IMR-90 (cell line): ENCODE data around the gene TTLL12. TPM values are rescaled to one million over a fixed set of nuclear protein-coding genes. Genes with fewer than 3 reads are reported as not detected.

Experiments used
- ATAC-seq: fragments of 200-7000 bp; cut with Tn5 transposase; 2 replicates; pipeline ENCODE4 v1.9.1; 2020; ENCODE audit warnings: low read depth, mild to moderate bottlenecking, moderate library complexity
- BruUV-seq: library from RNA; stranded (reverse); fragments of 400-500 nt; replicated peaks from 2 replicates; lab custom pipeline; 2021; lab: Mats Ljungman, UMichigan
- CTCF ChIA-PET: fragments of 300-600 bp; formaldehyde crosslinking; extraction: SDS; loops from one replicate; lab custom pipeline; 2021; ENCODE audit warnings: antibody characterized with exemption; lab: Yijun Ruan, JAX
- POLR2A ChIA-PET: fragments of 300-600 bp; sonication (Branson Sonifier 250); formaldehyde crosslinking; loops from one replicate; lab custom pipeline; 2022; ENCODE audit warnings: antibody characterized with exemption; ENCODE audit not compliant: unreplicated experiment; lab: Charles Lee
- DNase-seq: peaks from one replicate; pipeline ENCODE4 v3.0.0; 2013
- H2AFZ ChIP-seq: replicated peaks from 2 replicates; pipeline ENCODE3; 2013; ENCODE audit warnings: low read length, mild to moderate bottlenecking; ENCODE audit not compliant: poor library complexity
- H2AK5ac ChIP-seq: 2 replicates; pipeline ENCODE4 v1.6.1; 2013; ENCODE audit warnings: low read depth, low read length, inconsistent platforms
- H2AK9ac ChIP-seq: replicated peaks from 2 replicates; pipeline ENCODE3; 2013; ENCODE audit warnings: mild to moderate bottlenecking, low read depth, low read length, moderate library complexity; ENCODE audit not compliant: poor library complexity
- H2BK120ac ChIP-seq: 2 replicates; pipeline ENCODE4 v1.6.1; 2013; ENCODE audit warnings: low read depth, low read length, inconsistent platforms
- H2BK15ac ChIP-seq: 3 replicates; pipeline ENCODE4 v1.6.1; 2013; ENCODE audit warnings: low read depth, low read length, inconsistent platforms
- H2BK20ac ChIP-seq: 2 replicates; pipeline ENCODE4 v1.6.1; 2013; ENCODE audit warnings: low read depth, mild to moderate bottlenecking, inconsistent platforms, low read length, moderate library complexity
- H2BK5ac ChIP-seq: 2 replicates; pipeline ENCODE4 v1.6.1; 2013; ENCODE audit warnings: mild to moderate bottlenecking, low read depth, low read length, inconsistent platforms; ENCODE audit not compliant: poor library complexity, severe bottlenecking
- H3K14ac ChIP-seq: replicated peaks from 2 replicates; pipeline ENCODE4 v1.6.1; 2013; ENCODE audit warnings: low read depth, low read length, inconsistent platforms
- H3K18ac ChIP-seq: 2 replicates; pipeline ENCODE4 v1.6.1; 2013; ENCODE audit warnings: low read depth, low read length, control low read depth
- H3K23ac ChIP-seq: 2 replicates; pipeline ENCODE4 v1.6.1; 2013; ENCODE audit warnings: low read depth, low read length, inconsistent platforms
- H3K27ac ChIP-seq: 2 replicates; pipeline ENCODE4 v1.5.1; 2013; ENCODE audit warnings: mild to moderate bottlenecking, control low read depth, low read length; ENCODE audit not compliant: insufficient read depth
- H3K27me3 ChIP-seq: 2 replicates; pipeline ENCODE4 v1.6.1; 2013; ENCODE audit warnings: low read length; ENCODE audit not compliant: control insufficient read depth, insufficient read depth
- H3K36me3 ChIP-seq: 2 replicates; pipeline ENCODE4 v1.6.1; 2013; ENCODE audit warnings: low read length, mixed read lengths; ENCODE audit not compliant: control insufficient read depth, insufficient read depth
- H3K4ac ChIP-seq: 2 replicates; pipeline ENCODE4 v1.6.1; 2013; ENCODE audit warnings: low read depth, low read length, inconsistent platforms
- H3K4me1 ChIP-seq: 2 replicates; pipeline ENCODE4 v1.6.1; 2013; ENCODE audit warnings: low read length, mixed read lengths; ENCODE audit not compliant: control insufficient read depth, insufficient read depth
- H3K4me2 ChIP-seq: 2 replicates; pipeline ENCODE4 v1.6.1; 2013; ENCODE audit warnings: low read depth, mild to moderate bottlenecking, control low read depth, low read length, moderate library complexity
- H3K4me3 ChIP-seq: 2 replicates; pipeline ENCODE4 v1.5.1; 2013; ENCODE audit warnings: low read depth, mild to moderate bottlenecking, control low read depth, low read length, moderate library complexity; ENCODE audit not compliant: insufficient read depth
- H3K56ac ChIP-seq: 2 replicates; pipeline ENCODE4 v1.6.1; 2013; ENCODE audit warnings: low read length, inconsistent platforms; ENCODE audit not compliant: insufficient read depth; ENCODE audit errors: extremely low read depth
- H3K79me1 ChIP-seq, 2 experiments: 2 replicates each; pipeline ENCODE4 v1.6.1; 2013; ENCODE audit warnings: low read length in 2 of 2, inconsistent platforms in 1 of 2, low read depth in 1 of 2
- H3K9ac ChIP-seq: 2 replicates; pipeline ENCODE4 v1.6.1; 2013; ENCODE audit warnings: low read depth, low read length, control low read depth
- H3K9me1 ChIP-seq: 2 replicates; pipeline ENCODE4 v1.6.1; 2013; ENCODE audit warnings: low read length, inconsistent platforms; ENCODE audit not compliant: insufficient read depth
- H3K9me3 ChIP-seq: 2 replicates; pipeline ENCODE4 v1.6.1; 2013; ENCODE audit warnings: low read length; ENCODE audit not compliant: control insufficient read depth, insufficient read depth
- H4K20me1 ChIP-seq: 2 replicates; pipeline ENCODE4 v1.6.1; 2013; ENCODE audit warnings: low read length, inconsistent platforms; ENCODE audit not compliant: insufficient read depth
- H4K5ac ChIP-seq: 2 replicates; pipeline ENCODE4 v1.6.1; 2013; ENCODE audit warnings: mild to moderate bottlenecking, low read depth, low read length, control low read depth
- H4K8ac ChIP-seq, 2 experiments: 2 replicates each; pipeline ENCODE4 v1.6.1; 2013; ENCODE audit warnings: low read depth in 2 of 2, low read length in 2 of 2, control low read depth in 1 of 2, inconsistent platforms in 1 of 2
- H4K91ac ChIP-seq: 2 replicates; pipeline ENCODE4 v1.6.1; 2013; ENCODE audit warnings: low read depth, low read length, inconsistent platforms; ENCODE audit not compliant: insufficient read depth
- BHLHE40 ChIP-seq: fragments of 150-350 bp; IDR thresholded peaks from 2 replicates; pipeline ENCODE4 v1.6.1; 2016; ENCODE audit warnings: mild to moderate bottlenecking, low read depth, low read length
- CEBPB ChIP-seq: IDR thresholded peaks from 2 replicates; pipeline ENCODE4 v1.6.1; 2012; ENCODE audit warnings: low read depth, low read length, improper control_type of control experiment
- CHD1 ChIP-seq: IDR thresholded peaks from 2 replicates; pipeline ENCODE4 v1.6.1; 2012; ENCODE audit warnings: low read depth, low read length, improper control_type of control experiment
- FOS ChIP-seq: fragments of 150-350 bp; IDR thresholded peaks from 2 replicates; pipeline ENCODE4 v1.6.1; 2016; ENCODE audit warnings: low read depth, low read length
- MAFK ChIP-seq: IDR thresholded peaks from 2 replicates; pipeline ENCODE4 v1.6.1; 2012; ENCODE audit warnings: low read depth, low read length, improper control_type of control experiment
- MAZ ChIP-seq: IDR thresholded peaks from 2 replicates; pipeline ENCODE4 v1.6.1; 2012; ENCODE audit warnings: low read depth, mild to moderate bottlenecking, low read length, improper control_type of control experiment, moderate library complexity, borderline replicate concordance
- NFE2L2 ChIP-seq: fragments of 150-350 bp; IDR thresholded peaks from 2 replicates; pipeline ENCODE4 v1.6.1; 2016; ENCODE audit warnings: low read depth, mild to moderate bottlenecking, low read length
- POLR2A ChIP-seq: IDR thresholded peaks from 2 replicates; pipeline ENCODE4 v1.6.1; 2012; ENCODE audit warnings: mild to moderate bottlenecking, low read depth, low read length
- RFX5 ChIP-seq: IDR thresholded peaks from 2 replicates; pipeline ENCODE4 v1.8.0; 2012; ENCODE audit warnings: low read depth, mild to moderate bottlenecking, low read length, moderate library complexity
- USF2 ChIP-seq: fragments of 150-350 bp; IDR thresholded peaks from 2 replicates; pipeline ENCODE4 v1.6.1; 2017; ENCODE audit warnings: mild to moderate bottlenecking, antibody characterized with exemption, low read length, low read depth
- WGBS, 2 experiments: methylation state at CpG; one replicate each; pipeline versions ENCODE4 v1.1.5 to v1.1.7; 2013; ENCODE audit warnings: missing lambda C conversion rate in 2 of 2; ENCODE audit not compliant: insufficient read length in 1 of 2; ENCODE audit errors: extremely low coverage in 2 of 2; 5-methylcytosine and 5-hydroxymethylcytosine counted together
- dilution Hi-C: fragments of 300-500 bp; cut with HindIII; formaldehyde crosslinking; loops from one replicate; pipeline ENCODE4 v1.14.3; 2018; ENCODE audit warnings: low sequenced_read_pairs; ENCODE audit not compliant: unreplicated experiment
- in situ Hi-C: fragments of 300-500 bp; cut with MboI; formaldehyde crosslinking; loops from 3 replicates; pipeline ENCODE4 v1.14.3; 2019; ENCODE audit warnings: low sequenced_read_pairs, inconsistent platforms, mixed read lengths
- intact Hi-C: fragments of 100-400 bp; cut with micrococcal nuclease; formaldehyde crosslinking; loops from 2 replicates; pipeline ENCODE4 v1.10.0; 2022
- polyA plus RNA-seq, 3 experiments: library from polyadenylated mRNA; depleted of rRNA; stranded (reverse); fragments of >200 nt; gene quantifications; 2 replicates each; pipeline ENCODE4 v1.2.3, GENCODE V29; 2012; ENCODE audit warnings: low replicate concordance in 1 of 3
- total RNA-seq: library from RNA; depleted of rRNA; stranded (reverse); fragments of >200 nt; gene quantifications from 2 replicates; pipeline ENCODE4 v1.2.3, GENCODE V29; 2012

Gene TTLL12
- total and polyA plus RNA-seq, 2 of the 4 experiments (the other 2 are of a cell fraction) = 20.9 to 30.1 TPM

- ChIA-PET POLR2A (no interaction called here), CTCF (no interaction called here)
- Histone ChIP-seq H3K14ac (no peak overlapping the region), H3K4ac (no peak overlapping the region), H3K9ac (no peak overlapping the region), H3K36me3 (peaks cover 30% of the 10 kb centered on the region), H4K8ac (no peak overlapping the region), H2AFZ (no peak overlapping the region), H2BK15ac (no peak overlapping the region), H3K9me1 (peaks cover 4% of the 10 kb centered on the region), H3K27me3 (no peaks in the 10 kb centered on the region), H3K23ac (no peak overlapping the region), H4K91ac (no peak overlapping the region), H3K18ac (no peak overlapping the region), H3K4me1 (no peaks in the 10 kb centered on the region), H4K20me1 (peaks cover 28% of the 10 kb centered on the region), H3K27ac (no peak overlapping the region), H2BK20ac (no peak overlapping the region), H2BK120ac (no peak overlapping the region), H3K56ac (no peak overlapping the region), H2AK5ac (no peak overlapping the region), H2BK5ac (no peak overlapping the region), H2AK9ac (no peak overlapping the region), H3K4me3 (no peak overlapping the region), H3K4me2 (no peak overlapping the region), H3K9me3 (no peaks in the 10 kb centered on the region), H3K79me1 (peaks cover 12 to 28% of the 10 kb centered on the region in 2 experiments; a peak in 3 of 4 replicates), H4K5ac (no peak overlapping the region)
- no peak for DNase-seq
- intact Hi-C loops (no loop called here), dilution Hi-C loops (no loop called here), in situ Hi-C loops (no loop called here)
- ATAC-seq = no peak
- WGBS, 2 experiments = 95% methylated on average over 15 of the region's 24 CpGs; no CpG with 5 or more reads in 1 of the 2 experiments
- no TSS peak for BruUV-seq
- no peak for TF ChIP-seq CHD1
- no peak for TF ChIP-seq CEBPB
- no peak for TF ChIP-seq MAFK
- TF ChIP-seq POLR2A = no peak
- TF ChIP-seq USF2 = no peak
- TF ChIP-seq MAZ = no peak
- no peak for TF ChIP-seq RFX5
- TF ChIP-seq NFE2L2 = no peak
- no peak for TF ChIP-seq BHLHE40
- no peak for TF ChIP-seq FOS
Measured at GRCh38 chr22:43162412-43163150, 24.4 kb downstream of the TTLL12 start.
